HEK293 (cell line): ENCODE measurements around the gene SOAT2.

Experiments
- CTCF ChIA-PET: fragments of 350-600 bp; formaldehyde crosslinking; extraction: SDS; loops from one replicate; lab custom pipeline; 2021; ENCODE audit warnings: antibody characterized with exemption; lab: Yijun Ruan, JAX
- POLR2A ChIA-PET: fragments of 300-600 bp; formaldehyde crosslinking; extraction: SDS; loops from one replicate; lab custom pipeline; 2020; ENCODE audit warnings: antibody characterized with exemption, inconsistent platforms; lab: Yijun Ruan, JAX
- H3K27ac ChIP-seq: fragments of 200-500 bp; sonication (Bioruptor generic); 2 replicates; pipeline ENCODE4 v1.5.1; 2014; ENCODE audit warnings: low read depth, low read length, control low read depth, inconsistent platforms; ENCODE audit errors: extremely low read depth
- H3K36me3 ChIP-seq, 2 experiments: fragments of 200-500 bp in 1 of 2; sonication (Bioruptor generic) in 1 of 2; 1 replicate in 1 of 2; 2 replicates in 1 of 2; pipeline ENCODE4 v1.5.1; 2014 to 2017; ENCODE audit warnings: inconsistent platforms in 2 of 2, low read length in 2 of 2; ENCODE audit not compliant: control insufficient read depth in 2 of 2, insufficient read depth in 1 of 2
- H3K4me1 ChIP-seq: fragments of 200-500 bp; sonication (Bioruptor generic); 2 replicates; pipeline ENCODE4 v1.5.1; 2014; ENCODE audit warnings: mild to moderate bottlenecking, low read length, inconsistent platforms; ENCODE audit not compliant: control insufficient read depth, insufficient read depth
- H3K4me3 ChIP-seq: 2 replicates; pipeline ENCODE4 v1.5.1; 2011; ENCODE audit warnings: low read depth, mild to moderate bottlenecking, control low read depth, low read length, moderate library complexity
- H3K9me3 ChIP-seq: fragments of 200-500 bp; sonication (Bioruptor generic); 2 replicates; pipeline ENCODE4 v1.5.1; 2014; ENCODE audit warnings: low read depth, low read length, inconsistent platforms; ENCODE audit not compliant: control insufficient read depth, insufficient read depth
- IKZF3 ChIP-seq: fragments of 450-650 bp; IDR thresholded peaks from 2 replicates; pipeline ENCODE4 v1.5.0; 2018; ENCODE audit warnings: missing biosample characterization, mild to moderate bottlenecking, missing genetic modification characterization, moderate library complexity
- MYNN ChIP-seq: fragments of 450-650 bp; formaldehyde crosslinking; IDR thresholded peaks from 2 replicates; pipeline ENCODE4 v1.5.1; 2016; ENCODE audit warnings: missing biosample characterization, missing genetic modification characterization, borderline replicate concordance
- PRDM1 ChIP-seq: fragments of 450-650 bp; formaldehyde crosslinking; IDR thresholded peaks from 2 replicates; pipeline ENCODE4; 2016; ENCODE audit warnings: missing biosample characterization, missing genetic modification characterization
- RBAK ChIP-seq: fragments of 450-650 bp; formaldehyde crosslinking; IDR thresholded peaks from 2 replicates; pipeline ENCODE4 v1.5.1; 2016; ENCODE audit warnings: missing biosample characterization, missing genetic modification characterization
- SETDB1 ChIP-seq: IDR thresholded peaks from one replicate; pipeline ENCODE4 v1.6.1; 2017; ENCODE audit warnings: mild to moderate bottlenecking, low read length, moderate library complexity, mixed read lengths; ENCODE audit not compliant: insufficient read length
- ZBTB21 ChIP-seq: fragments of 450-650 bp; formaldehyde crosslinking; IDR thresholded peaks from 2 replicates; pipeline ENCODE4 v1.5.1; 2017; ENCODE audit warnings: missing biosample characterization, missing genetic modification characterization
- ZIC2 ChIP-seq: fragments of 450-650 bp; formaldehyde crosslinking; IDR thresholded peaks from 2 replicates; pipeline ENCODE4 v1.5.1; 2016; ENCODE audit warnings: missing biosample characterization, missing genetic modification characterization
- ZNF366 ChIP-seq: fragments of 450-650 bp; formaldehyde crosslinking; conservative IDR thresholded peaks from 2 replicates; pipeline ENCODE4 v1.5.1; 2016; ENCODE audit warnings: missing biosample characterization, missing genetic modification characterization
- ZNF501 ChIP-seq: fragments of 450-650 bp; formaldehyde crosslinking; IDR thresholded peaks from 2 replicates; pipeline ENCODE4 v1.5.1; 2016; ENCODE audit warnings: missing biosample characterization, missing genetic modification characterization
- ZNF600 ChIP-seq: fragments of 450-650 bp; formaldehyde crosslinking; IDR thresholded peaks from 2 replicates; pipeline ENCODE4 v1.5.1; 2016; ENCODE audit warnings: missing biosample characterization, missing genetic modification characterization
- TF ChIP-seq, protein P1 (sequence below): fragments of 450-650 bp; formaldehyde crosslinking; IDR thresholded peaks from 2 replicates; pipeline ENCODE4 v1.5.1; 2016; ENCODE audit warnings: missing biosample characterization, missing genetic modification characterization

The SOAT2 gene

DNA sequence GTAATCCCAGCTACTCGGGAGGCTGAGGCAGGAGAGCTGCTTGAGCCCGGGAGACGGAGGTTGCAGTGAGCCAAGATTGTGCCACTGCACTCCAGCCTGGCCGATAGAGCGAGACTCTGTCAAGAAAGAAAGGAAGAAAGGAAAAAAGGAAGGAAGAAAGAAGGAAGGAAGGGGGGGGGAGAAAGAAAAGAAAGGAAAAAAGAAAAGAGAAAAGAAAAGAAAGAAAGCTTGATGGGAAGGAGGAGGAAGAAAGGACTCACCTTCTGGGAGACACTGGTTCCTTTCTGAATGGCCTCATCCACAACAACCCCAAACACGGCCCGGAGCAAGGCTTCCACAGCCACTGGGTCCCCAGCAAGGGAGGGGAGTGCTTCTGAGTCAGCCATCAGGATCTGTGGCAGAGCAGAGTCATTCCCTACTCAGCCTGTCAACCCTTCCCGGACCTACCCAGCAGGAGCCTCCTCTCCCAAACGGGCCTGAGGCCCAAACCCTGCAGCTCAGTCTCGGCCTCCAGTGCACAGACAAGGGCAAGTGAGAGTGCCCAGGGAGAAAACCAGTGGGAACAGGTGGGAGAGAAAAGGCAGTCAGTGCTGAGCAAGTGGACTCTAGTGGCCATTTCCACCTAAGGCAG, 69.9 kb downstream of the SOAT2 start:
- Histone ChIP-seq H3K4me1 (peaks cover 18% of the 10 kb centered on the region), H3K27ac (no peak overlapping the region), H3K4me3 (no peak overlapping the region), H3K9me3 (no peaks in the 10 kb centered on the region), H3K36me3 (peaks cover 0 to 17% of the 10 kb centered on the region in 2 experiments; a peak in 2 of 3 replicates)
- POLR2A ChIA-PET: no interaction called here
- CTCF ChIA-PET: interaction anchor here (0.6 to 6.2 kb wide), 4 partner anchors 14 to 121 kb away, joined by 3 to 52 read pairs (median 3); no protein-coding TSS in a partner anchor
- TF ChIP-seq ZIC2 (tag by site-specific recombination): peak; percentile 45
- no peak for TF ChIP-seq RBAK (tag by site-specific recombination)
- TF ChIP-seq PRDM1 (tag by site-specific recombination): peak; percentile 92
- TF ChIP-seq MYNN (tag by site-specific recombination): no peak
- TF ChIP-seq ZBTB21: 0 out of 2 replicates have a peak, but pooled peaks have one; percentile 16
- TF ChIP-seq IKZF3 (tag by site-specific recombination): 0 out of 2 replicates have a peak, but pooled peaks have one; percentile 12
- TF ChIP-seq ZNF501: no peak
- TF ChIP-seq SETDB1: no peak
- TF ChIP-seq ZNF366 (tag by site-specific recombination): peak; percentile 91
- TF ChIP-seq ZNF600 (tag by site-specific recombination): peak; percentile 97
- TF ChIP-seq, protein P1, sequence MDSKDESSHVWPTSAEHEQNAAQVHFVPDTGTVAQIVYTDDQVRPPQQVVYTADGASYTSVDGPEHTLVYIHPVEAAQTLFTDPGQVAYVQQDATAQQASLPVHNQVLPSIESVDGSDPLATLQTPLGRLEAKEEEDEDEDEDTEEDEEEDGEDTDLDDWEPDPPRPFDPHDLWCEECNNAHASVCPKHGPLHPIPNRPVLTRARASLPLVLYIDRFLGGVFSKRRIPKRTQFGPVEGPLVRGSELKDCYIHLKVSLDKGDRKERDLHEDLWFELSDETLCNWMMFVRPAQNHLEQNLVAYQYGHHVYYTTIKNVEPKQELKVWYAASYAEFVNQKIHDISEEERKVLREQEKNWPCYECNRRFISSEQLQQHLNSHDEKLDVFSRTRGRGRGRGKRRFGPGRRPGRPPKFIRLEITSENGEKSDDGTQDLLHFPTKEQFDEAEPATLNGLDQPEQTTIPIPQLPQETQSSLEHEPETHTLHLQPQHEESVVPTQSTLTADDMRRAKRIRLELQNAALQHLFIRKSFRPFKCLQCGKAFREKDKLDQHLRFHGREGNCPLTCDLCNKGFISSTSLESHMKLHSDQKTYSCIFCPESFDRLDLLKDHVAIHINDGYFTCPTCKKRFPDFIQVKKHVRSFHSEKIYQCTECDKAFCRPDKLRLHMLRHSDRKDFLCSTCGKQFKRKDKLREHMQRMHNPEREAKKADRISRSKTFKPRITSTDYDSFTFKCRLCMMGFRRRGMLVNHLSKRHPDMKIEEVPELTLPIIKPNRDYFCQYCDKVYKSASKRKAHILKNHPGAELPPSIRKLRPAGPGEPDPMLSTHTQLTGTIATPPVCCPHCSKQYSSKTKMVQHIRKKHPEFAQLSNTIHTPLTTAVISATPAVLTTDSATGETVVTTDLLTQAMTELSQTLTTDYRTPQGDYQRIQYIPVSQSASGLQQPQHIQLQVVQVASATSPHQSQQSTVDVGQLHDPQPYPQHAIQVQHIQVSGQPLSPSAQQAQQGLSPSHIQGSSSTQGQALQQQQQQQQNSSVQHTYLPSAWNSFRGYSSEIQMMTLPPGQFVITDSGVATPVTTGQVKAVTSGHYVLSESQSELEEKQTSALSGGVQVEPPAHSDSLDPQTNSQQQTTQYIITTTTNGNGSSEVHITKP (tag by site-specific recombination): peak; percentile 63
